ENCODE data around the gene KLF3. TPM values are rescaled to one million over a fixed set of nuclear protein-coding genes. Genes with fewer than 3 reads are reported as not detected.

KLF3 gene
- total and polyA plus RNA-seq, 2 of the 8 experiments (the other 6 are each of a cell fraction or from before 2014, with no cell fraction given), result 8.0 to 14.9 TPM

GRCh38 chr4:38659346-38659745 lies 4.7 kb upstream of the KLF3 start:
- no peak overlapping the region for H3K14ac ChIP-seq (ENCODE audit: insufficient read length)
- H4K5ac ChIP-seq (ENCODE audit: insufficient read length, low read depth, low read length), result no peak overlapping the region
- no peak overlapping the region for H3K4ac ChIP-seq (replicated peaks; ENCODE audit: insufficient read length, low read depth, low read length)
- H4K8ac ChIP-seq (ENCODE audit: extremely low read depth, insufficient read depth, low read length), result no peak overlapping the region
- H2BK15ac ChIP-seq (ENCODE audit: low read length), result no peak overlapping the region
- H3K56ac ChIP-seq (replicated peaks; ENCODE audit: insufficient read length, low read depth, low read length), result no peak overlapping the region
- H3K79me2 ChIP-seq (ENCODE audit: control insufficient read depth in 1 of 2, insufficient read depth in 2 of 2, low read length in 2 of 2), result no peaks in the 10 kb centered on the region
- no peak overlapping the region for H3K23ac ChIP-seq (ENCODE audit: insufficient read length)
- CTCF ChIA-PET (ENCODE audit: partially characterized antibody), result interaction anchor here (1.7 to 1.9 kb wide), 2 partner anchors 9 to 13 kb away, joined by 5 read pairs; no protein-coding TSS in a partner anchor
- H2BK12ac ChIP-seq (ENCODE audit: low read depth, low read length), result no peak overlapping the region
- H3K79me1 ChIP-seq (ENCODE audit: low read depth, low read length), result no peaks in the 10 kb centered on the region
- WGBS, 2 experiments (ENCODE audit: extremely low coverage in 1 of 2, insufficient coverage in 1 of 2, insufficient read length in 1 of 2, insufficient replicate concordance in 2 of 2, low coverage in 1 of 2, low lambda C conversion rate in 2 of 2, missing lambda C conversion rate in 1 of 2), result 91% methylated on average over 3 of the region's 3 CpGs; no CpG with 5 or more reads in 1 of the 2 experiments
- no peak overlapping the region for H2AK5ac ChIP-seq (ENCODE audit: low read depth, low read length)
- H3K9me3 ChIP-seq (ENCODE audit: insufficient read depth in 2 of 2, low read depth in 1 of 2, low read length in 1 of 2), result no peaks in the 10 kb centered on the region
- peaks cover 0 to 4% (median 0%) of the 10 kb centered on the region in 4 experiments; a peak in 1 of 7 replicates for H3K4me1 ChIP-seq (replicated peaks in 1 of 4; ENCODE audit: control insufficient read depth in 3 of 4, insufficient read depth in 4 of 4, low read length in 3 of 4)
- no peak overlapping the region for H2BK120ac ChIP-seq (replicated peaks; ENCODE audit: low read depth, low read length)
- no peak overlapping the region for H3K4me2 ChIP-seq (ENCODE audit: insufficient read depth in 1 of 2, low read depth in 2 of 2, low read length in 2 of 2)
- no peak overlapping the region for H3K4me3 ChIP-seq (ENCODE audit: extremely low read depth in 1 of 4, insufficient read depth in 2 of 4, low read depth in 3 of 4, low read length in 4 of 4)
- H2BK5ac ChIP-seq (ENCODE audit: low read depth, low read length), result no peak overlapping the region
- H3K18ac ChIP-seq (ENCODE audit: extremely low read depth, low read length), result no peak overlapping the region
- TF ChIP-seq CBX8 (IDR thresholded peaks at IDR 0.05; ENCODE audit: borderline replicate concordance, low read depth, low read length) (no peak), SP4 (IDR thresholded peaks at IDR 0.05; ENCODE audit: low read length) (no peak), BCL11A (IDR thresholded peaks at IDR 0.05; ENCODE audit: low read depth in 2 of 2, low read length in 2 of 2) (no peak), NRF1 (IDR thresholded peaks at IDR 0.05; ENCODE audit: low read depth, low read length) (no peak), TCF12 (IDR thresholded peaks at IDR 0.05; ENCODE audit: low read depth, low read length) (no peak), CHD1 (IDR thresholded peaks at IDR 0.05; ENCODE audit: low read depth, low read length) (no peak)
- H2AFZ ChIP-seq (ENCODE audit: low read length), result no peak overlapping the region
- no peaks in the 10 kb centered on the region for H3K36me3 ChIP-seq (ENCODE audit: control insufficient read depth in 2 of 4, insufficient read depth in 4 of 4, low read length in 3 of 4)
- no peak overlapping the region for H2BK20ac ChIP-seq (ENCODE audit: low read length)
- POLR2A ChIA-PET (ENCODE audit: partially characterized antibody), result no interaction called here
- peaks cover 0 to 13% (median 12%) of the 10 kb centered on the region in 4 experiments; a peak in 6 of 7 replicates for H3K27me3 ChIP-seq (replicated peaks in 1 of 4; ENCODE audit: control insufficient read depth in 3 of 4, extremely low read depth in 1 of 4, insufficient read depth in 3 of 4, low read length in 3 of 4)
- no peak overlapping the region for H3K27ac ChIP-seq (ENCODE audit: low read depth, low read length)
- H4K91ac ChIP-seq (replicated peaks; ENCODE audit: insufficient read length, low read length), result no peak overlapping the region
- FAIRE-seq, result no peak
- DNase-seq (ENCODE audit: low read depth in 1 of 2, low spot score in 2 of 2), result no peak
- H3K23me2 ChIP-seq (ENCODE audit: low read depth, low read length), result peaks cover 2% of the 10 kb centered on the region; the same call in 1 of the 2 replicates
- no peaks in the 10 kb centered on the region for H4K20me1 ChIP-seq (replicated peaks in 1 of 2; ENCODE audit: control insufficient read depth in 1 of 2, insufficient read depth in 2 of 2, low read length in 2 of 2)
- H3K9ac ChIP-seq (replicated peaks in 1 of 4; ENCODE audit: extremely low read depth in 1 of 4, low read depth in 3 of 4, low read length in 3 of 4), result no peak overlapping the region
